GM19023 (cell line): ENCODE results near the gene HK2.
A peak's percentile ranks its signal among the peaks of the same experiment; 100 is the strongest.
"Not testable (repeated sequence)": the region's sequence is repeated elsewhere in the genome, so short reads cannot be mapped to it uniquely, and the experiment has no call there.

Source experiments
- ATAC-seq: cut with Tn5 transposase; IDR thresholded peaks from one replicate; pipeline ENCODE4 v1.9.1; 2021; ENCODE audit warnings: mild to moderate bottlenecking, moderate library complexity; ENCODE audit not compliant: unreplicated experiment

HK2 gene

GRCh38 chr2:74834792-74835755 is 1.1 kb downstream of the HK2 start:
- ATAC-seq: peak; percentile 53

GRCh38 chr2:74835831-74836674 is 2.1 kb downstream of the HK2 start:
- no peak for ATAC-seq

GRCh38 chr2:74836675-74837401 is 2.9 kb downstream of the HK2 start:
- no peak for ATAC-seq

- no peak for ATAC-seq
Measured at GRCh38 chr2:74841641-74842040, 7.7 kb downstream of the HK2 start.

- ATAC-seq: no peak
Measured at GRCh38 chr2:74843433-74843832, 9.5 kb downstream of the HK2 start.

- ATAC-seq: peak; percentile 91
Measured at GRCh38 chr2:74843899-74844298, 10.0 kb downstream of the HK2 start.

- no peak for ATAC-seq
Measured at GRCh38 chr2:74844752-74845151, 10.8 kb downstream of the HK2 start.

- ATAC-seq: no peak
Measured at GRCh38 chr2:74845217-74845751, 11.4 kb downstream of the HK2 start.

- no peak for ATAC-seq
Measured at GRCh38 chr2:74845991-74846390, 12.1 kb downstream of the HK2 start.

- ATAC-seq: no peak
Measured at GRCh38 chr2:74846481-74846880, 12.6 kb downstream of the HK2 start.

- ATAC-seq: no peak
Measured at GRCh38 chr2:74847070-74847858, 13.3 kb downstream of the HK2 start.

GRCh38 chr2:74849228-74849892 is 15.4 kb downstream of the HK2 start:
- ATAC-seq: peak; percentile 87

GRCh38 chr2:74850496-74851190 is 16.7 kb downstream of the HK2 start:
- ATAC-seq: no peak

- no peak for ATAC-seq
Measured at GRCh38 chr2:74851191-74851566, 17.3 kb downstream of the HK2 start.

- not testable (repeated sequence) for ATAC-seq
Measured at GRCh38 chr2:74853360-74853759, 19.4 kb downstream of the HK2 start.

- no peak for ATAC-seq
Measured at GRCh38 chr2:74854401-74854800, 20.5 kb downstream of the HK2 start.

GRCh38 chr2:74855114-74855707 is 21.3 kb downstream of the HK2 start:
- ATAC-seq: not testable (repeated sequence)

- no peak for ATAC-seq
Measured at GRCh38 chr2:74856004-74856578, 22.2 kb downstream of the HK2 start.
